Subcutaneous abdominal adipose tissue (tissue), 5 donors: ENCODE measurements around the gene NCOA3.

Experiments
- H3K27ac ChIP-seq: one replicate; pipeline ENCODE4 v1.7.0; 2013; ENCODE audit warnings: low read depth, mild to moderate bottlenecking, inconsistent platforms, low read length, moderate library complexity
- H3K27me3 ChIP-seq, 5 donors: one replicate each; pipeline ENCODE4 v1.7.0; 2013; ENCODE audit warnings: low read length in 5 of 5, inconsistent platforms in 1 of 5; ENCODE audit not compliant: control insufficient read depth in 5 of 5, insufficient read depth in 4 of 5
- H3K36me3 ChIP-seq, 5 donors: one replicate each; pipeline ENCODE4 v1.7.0; 2013; ENCODE audit warnings: low read length in 5 of 5; ENCODE audit not compliant: control insufficient read depth in 5 of 5, insufficient read depth in 5 of 5
- H3K4me1 ChIP-seq, 5 donors: one replicate each; pipeline ENCODE4 v1.7.0; 2013; ENCODE audit warnings: low read length in 5 of 5, mild to moderate bottlenecking in 3 of 5, moderate library complexity in 1 of 5; ENCODE audit not compliant: control insufficient read depth in 5 of 5, insufficient read depth in 5 of 5
- H3K4me3 ChIP-seq, 5 donors: one replicate each; pipeline ENCODE4 v1.7.0; 2013; ENCODE audit warnings: low read length in 5 of 5, low read depth in 1 of 5
- H3K9ac ChIP-seq, 5 donors: one replicate each; pipeline ENCODE4 v1.7.0; 2013; ENCODE audit warnings: low read length in 5 of 5, mild to moderate bottlenecking in 4 of 5, moderate library complexity in 3 of 5
- H3K9me3 ChIP-seq, 5 donors: one replicate each; pipeline ENCODE4 v1.7.0; 2013; ENCODE audit warnings: low read length in 5 of 5; ENCODE audit not compliant: control insufficient read depth in 5 of 5
- donor health status: healthy.
- donor health status: healthy.
- donor health status: healthy.
- donor health status: healthy.
- donor health status: healthy.

The NCOA3 gene

DNA sequence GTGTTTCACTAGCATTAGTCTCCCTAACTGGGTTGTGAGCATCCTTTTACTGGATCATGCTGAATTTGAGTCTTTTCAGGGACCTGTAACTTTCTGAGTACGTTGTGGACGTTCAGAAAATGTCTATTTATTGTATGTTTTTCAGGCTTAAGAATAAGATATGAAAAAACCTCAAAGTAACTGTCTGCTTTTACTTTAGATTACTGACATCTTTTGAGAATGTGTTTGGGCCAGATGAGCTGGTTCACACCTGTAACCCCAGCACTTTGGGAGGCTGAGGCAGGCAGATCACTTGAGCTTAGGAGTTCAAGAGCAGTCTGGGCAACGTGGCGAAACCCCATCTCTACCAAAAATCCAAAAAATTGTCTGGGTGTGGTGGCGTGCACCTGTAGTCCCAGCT lies 32.7 kb downstream of the NCOA3 start:
- Histone ChIP-seq H3K4me3 (no peak overlapping the region), H3K27me3 (no peaks in the 10 kb centered on the region), H3K36me3 (peaks cover 0 to 3% (median 0%) of the 10 kb centered on the region in 5 donors), H3K4me1 (peaks cover 0 to 5% (median 2%) of the 10 kb centered on the region in 5 donors), H3K9me3 (no peaks in the 10 kb centered on the region), H3K27ac (no peak overlapping the region), H3K9ac (no peak overlapping the region)

DNA sequence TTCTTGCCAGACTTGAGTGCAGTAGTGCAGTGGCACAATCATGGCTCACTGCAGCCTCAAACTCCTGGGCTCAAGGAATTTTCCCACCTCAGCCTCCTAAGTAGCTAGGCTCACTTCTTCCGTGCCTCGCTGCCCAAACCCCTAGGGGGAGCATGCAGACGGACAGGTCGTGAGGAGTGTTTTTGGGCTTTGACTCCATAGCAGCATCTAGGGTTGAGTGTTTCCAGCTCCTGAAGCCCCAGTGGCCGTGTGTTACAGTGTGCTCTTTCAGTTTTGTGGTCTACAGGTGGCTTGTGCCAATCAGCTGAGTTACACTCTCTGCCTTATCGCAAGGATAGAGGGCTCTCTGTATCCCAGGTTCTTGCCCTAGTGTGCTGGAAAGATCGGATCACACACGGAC lies 33.4 kb downstream of the NCOA3 start:
- H3K4me1 ChIP-seq: peaks cover 0 to 5% (median 1%) of the 10 kb centered on the region in 5 donors
- H3K4me3 ChIP-seq: no peak overlapping the region
- no peak overlapping the region for H3K27ac ChIP-seq
- no peaks in the 10 kb centered on the region for H3K9me3 ChIP-seq
- H3K27me3 ChIP-seq: no peaks in the 10 kb centered on the region
- H3K36me3 ChIP-seq: peaks cover 0 to 3% (median 0%) of the 10 kb centered on the region in 5 donors
- H3K9ac ChIP-seq: no peak overlapping the region

DNA sequence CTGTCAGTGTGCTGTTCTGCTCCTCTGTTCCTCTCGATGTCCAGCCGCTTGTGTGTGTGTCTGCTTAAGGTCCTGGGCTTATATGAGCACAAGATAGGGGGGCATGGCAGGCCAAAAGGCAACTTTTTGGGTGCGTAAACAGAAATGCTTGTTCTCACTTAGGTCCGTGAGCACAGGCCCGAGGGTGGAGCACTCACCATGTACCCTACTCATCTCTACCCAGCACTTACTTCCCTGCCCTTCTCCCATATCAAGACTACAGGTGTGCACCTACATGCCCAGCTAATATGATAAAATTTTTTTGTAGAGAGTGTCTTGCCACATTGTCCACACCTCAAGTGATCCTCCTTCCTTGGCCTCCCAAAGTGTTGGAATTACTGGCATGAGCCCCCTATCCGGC lies 34.3 kb downstream of the NCOA3 start:
- no peak overlapping the region for H3K27ac ChIP-seq
- H3K9ac ChIP-seq: no peak overlapping the region
- no peaks in the 10 kb centered on the region for H3K9me3 ChIP-seq
- H3K4me1 ChIP-seq: peaks cover 0 to 9% (median 3%) of the 10 kb centered on the region in 5 donors
- peaks cover 0 to 3% (median 0%) of the 10 kb centered on the region in 5 donors for H3K36me3 ChIP-seq
- no peak overlapping the region for H3K4me3 ChIP-seq
- no peaks in the 10 kb centered on the region for H3K27me3 ChIP-seq

- Histone ChIP-seq H3K4me1 (peaks cover 0 to 12% (median 0%) of the 10 kb centered on the region in 5 donors), H3K9ac (no peak overlapping the region), H3K4me3 (no peak overlapping the region), H3K27me3 (no peaks in the 10 kb centered on the region), H3K27ac (no peak overlapping the region), H3K36me3 (no peaks in the 10 kb centered on the region), H3K9me3 (no peaks in the 10 kb centered on the region)
Observed at GRCh38 chr20:47540443-47541354, 39.0 kb downstream of the NCOA3 start.

- H3K9me3 ChIP-seq: no peaks in the 10 kb centered on the region
- H3K9ac ChIP-seq: no peak overlapping the region
- H3K36me3 ChIP-seq: no peaks in the 10 kb centered on the region
- H3K27me3 ChIP-seq: no peaks in the 10 kb centered on the region
- H3K4me1 ChIP-seq: peaks cover 0 to 12% (median 0%) of the 10 kb centered on the region in 5 donors
- no peak overlapping the region for H3K4me3 ChIP-seq
- H3K27ac ChIP-seq: no peak overlapping the region
Observed at GRCh38 chr20:47541355-47541922, 39.8 kb downstream of the NCOA3 start.

- Histone ChIP-seq H3K9me3 (no peaks in the 10 kb centered on the region), H3K4me1 (peaks cover 0 to 12% (median 0%) of the 10 kb centered on the region in 5 donors), H3K27ac (no peak overlapping the region), H3K9ac (no peak overlapping the region), H3K36me3 (no peaks in the 10 kb centered on the region), H3K27me3 (no peaks in the 10 kb centered on the region), H3K4me3 (no peak overlapping the region)
Observed at GRCh38 chr20:47543006-47543431, 41.3 kb downstream of the NCOA3 start.

DNA sequence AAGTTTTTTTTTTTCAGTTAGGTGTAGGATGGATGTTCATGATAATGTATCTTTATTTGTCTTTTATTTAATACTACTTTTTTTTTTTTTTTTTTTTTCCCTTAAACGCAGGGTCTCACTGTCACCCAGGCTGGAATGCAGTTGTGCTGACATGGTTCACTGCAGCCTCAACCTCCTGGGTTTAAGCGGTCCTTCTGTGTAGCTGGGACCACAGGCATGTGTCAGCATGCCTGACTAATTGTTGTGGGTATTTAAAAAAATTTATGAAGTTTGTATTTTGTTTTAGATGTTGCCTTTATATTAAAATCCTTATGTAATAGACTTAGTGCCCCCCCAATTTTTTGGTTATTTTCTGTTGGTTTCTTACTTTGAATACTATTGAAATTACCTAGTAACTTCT lies 42.6 kb downstream of the NCOA3 start:
- Histone ChIP-seq H3K9ac (no peak overlapping the region), H3K4me3 (no peak overlapping the region), H3K27me3 (no peaks in the 10 kb centered on the region), H3K27ac (no peak overlapping the region), H3K4me1 (peaks cover 0 to 12% (median 0%) of the 10 kb centered on the region in 5 donors), H3K9me3 (no peaks in the 10 kb centered on the region), H3K36me3 (no peaks in the 10 kb centered on the region)

GRCh38 chr20:47544852-47545251 lies 43.2 kb downstream of the NCOA3 start:
- H3K4me1 ChIP-seq: peaks cover 0 to 12% (median 0%) of the 10 kb centered on the region in 5 donors
- no peak overlapping the region for H3K27ac ChIP-seq
- H3K36me3 ChIP-seq: no peaks in the 10 kb centered on the region
- H3K4me3 ChIP-seq: no peak overlapping the region
- H3K9ac ChIP-seq: no peak overlapping the region
- H3K9me3 ChIP-seq: no peaks in the 10 kb centered on the region
- H3K27me3 ChIP-seq: no peaks in the 10 kb centered on the region

DNA sequence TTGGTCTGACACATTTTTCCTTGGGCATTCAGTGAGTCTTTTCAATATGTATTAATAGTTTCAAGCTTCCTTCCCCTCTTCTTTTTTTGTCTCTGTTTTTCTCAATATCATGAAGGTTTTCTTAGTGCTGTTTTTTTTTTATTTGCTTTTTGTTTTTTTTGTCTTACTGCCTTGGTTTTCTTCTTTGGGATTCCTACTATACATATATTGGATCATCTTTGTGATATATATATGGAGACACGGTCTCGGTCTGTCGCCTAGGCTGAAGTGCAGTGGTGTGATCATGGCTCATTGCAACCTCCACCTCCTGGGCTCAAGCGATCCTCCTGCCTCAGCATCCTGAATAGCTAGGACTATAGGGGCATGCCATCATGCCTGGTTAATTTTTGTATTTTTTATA lies 43.8 kb downstream of the NCOA3 start:
- no peaks in the 10 kb centered on the region for H3K27me3 ChIP-seq
- no peaks in the 10 kb centered on the region for H3K9me3 ChIP-seq
- H3K4me3 ChIP-seq: no peak overlapping the region
- no peak overlapping the region for H3K27ac ChIP-seq
- peaks cover 0 to 8% (median 0%) of the 10 kb centered on the region in 5 donors for H3K4me1 ChIP-seq
- H3K36me3 ChIP-seq: no peaks in the 10 kb centered on the region
- no peak overlapping the region for H3K9ac ChIP-seq
